Choroid plexus epithelial cell (primary cell): ENCODE results near the gene EMID1.

ENCODE experiments used
- DNase-seq: peaks from one replicate; pipeline ENCODE4 v3.0.0-alpha.2; 2010; ENCODE audit warnings: low read depth
- H3K4me3 ChIP-seq: 2 replicates; pipeline ENCODE4 v1.5.1; 2011; ENCODE audit warnings: low read depth, mild to moderate bottlenecking, control low read depth, low read length, moderate library complexity
- CTCF ChIP-seq: conservative IDR thresholded peaks from 2 replicates; pipeline ENCODE4 v1.5.1; 2011; ENCODE audit warnings: low read depth, mild to moderate bottlenecking, control low read depth, inconsistent platforms, low read length, moderate library complexity

Gene EMID1

GRCh38 chr22:29193021-29193420, 12.7 kb upstream of the EMID1 start:
- no peak overlapping the region for H3K4me3 ChIP-seq
- TF ChIP-seq CTCF, result no peak
- DNase-seq, result no peak

GRCh38 chr22:29194184-29194583, 11.5 kb upstream of the EMID1 start:
- no peak for DNase-seq
- H3K4me3 ChIP-seq, result no peak overlapping the region
- TF ChIP-seq CTCF, result no peak

GRCh38 chr22:29195118-29195963, 10.4 kb upstream of the EMID1 start:
- H3K4me3 ChIP-seq, result no peak overlapping the region
- TF ChIP-seq CTCF, result no peak
- DNase-seq, result no peak

- DNase-seq, result no peak
- TF ChIP-seq CTCF, result no peak
- H3K4me3 ChIP-seq, result no peak overlapping the region
These were observed 9.6 kb upstream of the EMID1 start for GRCh38 chr22:29195964-29196666.

- TF ChIP-seq CTCF, result no peak
- no peak for DNase-seq
- no peak overlapping the region for H3K4me3 ChIP-seq
These were observed 8.6 kb upstream of the EMID1 start for GRCh38 chr22:29197096-29197495.

GRCh38 chr22:29198240-29198639, 7.5 kb upstream of the EMID1 start:
- no peak for DNase-seq
- TF ChIP-seq CTCF, result no peak
- H3K4me3 ChIP-seq, result no peak overlapping the region
